H1 (cell line): ENCODE measurements around the gene COL6A1. TPM values are rescaled to one million over a fixed set of nuclear protein-coding genes. Genes with fewer than 3 reads are reported as not detected.

Experiments
- CTCF ChIA-PET: fragments of 300-600 bp; sonication (Branson Sonifier 250); formaldehyde crosslinking; loops from one replicate; lab custom pipeline; 2021; ENCODE audit not compliant: partially characterized antibody; lab: Charles Lee
- POLR2A ChIA-PET: fragments of 300-600 bp; sonication (Branson Sonifier 250); formaldehyde crosslinking; loops from one replicate; lab custom pipeline; 2021; ENCODE audit warnings: inconsistent platforms; ENCODE audit not compliant: partially characterized antibody; lab: Charles Lee
- DNase-seq, 2 experiments: peaks; one replicate each; pipeline versions ENCODE4 v3.0.0 to v3.0.0-alpha.2; 2010 to 2022; ENCODE audit warnings: low spot score in 2 of 2, low read depth in 1 of 2, mixed read lengths in 1 of 2
- FAIRE-seq: peaks from 2 replicates; lab custom pipeline; 2011; peaks lifted over from hg19 to GRCh38; lab: Jason Lieb, UNC
- H2AFZ ChIP-seq: 2 replicates; pipeline ENCODE4 v1.8.1; 2012; ENCODE audit warnings: low read length, inconsistent platforms
- H2AK5ac ChIP-seq: 2 replicates; pipeline ENCODE4 v1.6.1; 2013; ENCODE audit warnings: low read depth, low read length
- H2BK120ac ChIP-seq: replicated peaks from 2 replicates; pipeline ENCODE3; 2013; ENCODE audit warnings: low read depth, low read length, inconsistent platforms
- H2BK12ac ChIP-seq: 2 replicates; pipeline ENCODE4 v1.6.1; 2013; ENCODE audit warnings: low read depth, low read length
- H2BK15ac ChIP-seq: 2 replicates; pipeline ENCODE4 v1.6.1; 2013; ENCODE audit warnings: low read length
- H2BK20ac ChIP-seq: 2 replicates; pipeline ENCODE4 v1.6.1; 2013; ENCODE audit warnings: low read length
- H2BK5ac ChIP-seq: 2 replicates; pipeline ENCODE4 v1.6.1; 2013; ENCODE audit warnings: low read depth, low read length
- H3K14ac ChIP-seq: 2 replicates; pipeline ENCODE4 v1.6.1; 2013; ENCODE audit warnings: inconsistent platforms; ENCODE audit not compliant: insufficient read length
- H3K18ac ChIP-seq: 2 replicates; pipeline ENCODE4 v1.6.1; 2013; ENCODE audit warnings: low read length; ENCODE audit errors: extremely low read depth
- H3K23ac ChIP-seq: 2 replicates; pipeline ENCODE4 v1.6.1; 2013; ENCODE audit warnings: inconsistent platforms; ENCODE audit not compliant: insufficient read length
- H3K23me2 ChIP-seq: 2 replicates; pipeline ENCODE4 v1.6.1; 2013; ENCODE audit warnings: low read depth, low read length
- H3K27ac ChIP-seq: 2 replicates; pipeline ENCODE4 v1.6.1; 2011; ENCODE audit warnings: low read depth, low read length, inconsistent platforms
- H3K27me3 ChIP-seq, 4 experiments: replicated peaks in 1 of 4; 1 replicate in 1 of 4; 2 replicates in 3 of 4; pipeline versions ENCODE4 v1.6.1 to v1.8.1; 2011 to 2013; ENCODE audit warnings: low read length in 3 of 4, mild to moderate bottlenecking in 3 of 4, inconsistent platforms in 2 of 4, mixed read lengths in 2 of 4, moderate library complexity in 1 of 4; ENCODE audit not compliant: control insufficient read depth in 3 of 4, insufficient read depth in 3 of 4; ENCODE audit errors: extremely low read depth in 1 of 4
- H3K36me3 ChIP-seq, 4 experiments: 2 replicates each; pipeline versions ENCODE4 v1.6.1 to v1.8.1; 2011 to 2013; ENCODE audit warnings: mild to moderate bottlenecking in 4 of 4, low read length in 3 of 4, moderate library complexity in 2 of 4, control low read depth in 1 of 4, inconsistent platforms in 1 of 4; ENCODE audit not compliant: insufficient read depth in 4 of 4, control insufficient read depth in 2 of 4
- H3K4ac ChIP-seq: replicated peaks from 2 replicates; pipeline ENCODE3; 2013; ENCODE audit warnings: low read length, low read depth, mixed read lengths, inconsistent platforms; ENCODE audit not compliant: insufficient read length
- H3K4me1 ChIP-seq, 4 experiments: replicated peaks in 1 of 4; 1 replicate in 1 of 4; 2 replicates in 3 of 4; pipeline versions ENCODE4 v1.6.1 to v1.8.1; 2011 to 2013; ENCODE audit warnings: low read length in 3 of 4, inconsistent platforms in 2 of 4, mixed read lengths in 1 of 4; ENCODE audit not compliant: insufficient read depth in 4 of 4, control insufficient read depth in 3 of 4
- H3K4me2 ChIP-seq, 2 experiments: 2 replicates each; pipeline versions ENCODE4 v1.6.1 to v1.8.1; 2011 to 2013; ENCODE audit warnings: low read depth in 2 of 2, low read length in 2 of 2, control low read depth in 1 of 2, inconsistent platforms in 1 of 2, mild to moderate bottlenecking in 1 of 2; ENCODE audit not compliant: insufficient read depth in 1 of 2
- H3K4me3 ChIP-seq, 4 experiments: fragments of 200-600, 300-600 bp in 1 of 4; sonication (generic), shearing (Covaris generic), sonication (Bioruptor Twin) in 1 of 4; 2 replicates each; pipeline versions ENCODE4 v1.5.1 to v1.8.1; 2011 to 2016; ENCODE audit warnings: low read length in 4 of 4, low read depth in 3 of 4, control low read depth in 2 of 4, inconsistent platforms in 2 of 4, mild to moderate bottlenecking in 2 of 4, mixed read lengths in 1 of 4, moderate library complexity in 1 of 4; ENCODE audit not compliant: insufficient read depth in 2 of 4; ENCODE audit errors: extremely low read depth in 1 of 4
- H3K56ac ChIP-seq: replicated peaks from 2 replicates; pipeline ENCODE3; 2013; ENCODE audit warnings: low read depth, mild to moderate bottlenecking, mixed read lengths, low read length, inconsistent platforms; ENCODE audit not compliant: insufficient read length
- H3K79me1 ChIP-seq: 2 replicates; pipeline ENCODE4 v1.6.1; 2013; ENCODE audit warnings: low read depth, low read length, control low read depth
- H3K79me2 ChIP-seq, 2 experiments: 2 replicates each; pipeline versions ENCODE4 v1.6.1 to v1.8.1; 2012 to 2013; ENCODE audit warnings: low read length in 2 of 2, mild to moderate bottlenecking in 2 of 2, inconsistent platforms in 1 of 2; ENCODE audit not compliant: insufficient read depth in 2 of 2, control insufficient read depth in 1 of 2
- H3K9ac ChIP-seq, 4 experiments: replicated peaks in 1 of 4; 1 replicate in 1 of 4; 2 replicates in 3 of 4; pipeline versions ENCODE4 v1.6.1 to v1.8.1; 2011 to 2013; ENCODE audit warnings: low read depth in 3 of 4, low read length in 3 of 4, control low read depth in 2 of 4, mild to moderate bottlenecking in 2 of 4, moderate library complexity in 2 of 4, inconsistent platforms in 1 of 4; ENCODE audit errors: extremely low read depth in 1 of 4
- H3K9me3 ChIP-seq, 2 experiments: 2 replicates each; pipeline versions ENCODE4 v1.6.1 to v1.8.1; 2012 to 2013; ENCODE audit warnings: mild to moderate bottlenecking in 2 of 2, moderate library complexity in 2 of 2, control low read depth in 1 of 2, inconsistent platforms in 1 of 2, low read depth in 1 of 2, low read length in 1 of 2, mixed read lengths in 1 of 2; ENCODE audit not compliant: insufficient read depth in 2 of 2
- H4K20me1 ChIP-seq, 2 experiments: replicated peaks in 1 of 2; 2 replicates each; pipeline versions ENCODE3 to v1.8.1; 2011 to 2013; ENCODE audit warnings: inconsistent platforms in 2 of 2, low read length in 2 of 2, mild to moderate bottlenecking in 1 of 2; ENCODE audit not compliant: insufficient read depth in 2 of 2, control insufficient read depth in 1 of 2
- H4K5ac ChIP-seq: 2 replicates; pipeline ENCODE4 v1.6.1; 2013; ENCODE audit warnings: low read length, low read depth, mixed read lengths, inconsistent platforms; ENCODE audit not compliant: insufficient read length
- H4K8ac ChIP-seq: 2 replicates; pipeline ENCODE4 v1.8.0; 2013; ENCODE audit warnings: mild to moderate bottlenecking, moderate library complexity, low read length, inconsistent platforms; ENCODE audit not compliant: insufficient read depth; ENCODE audit errors: extremely low read depth
- H4K91ac ChIP-seq: replicated peaks from 2 replicates; pipeline ENCODE3; 2013; ENCODE audit warnings: low read length, mixed read lengths, inconsistent platforms; ENCODE audit not compliant: insufficient read length
- CHD1 ChIP-seq: IDR thresholded peaks from 2 replicates; pipeline ENCODE4 v1.6.1; 2012; ENCODE audit warnings: low read depth, low read length, improper control_type of control experiment
- CHD2 ChIP-seq: IDR thresholded peaks from 2 replicates; pipeline ENCODE4 v1.6.1; 2012; ENCODE audit warnings: low read length, improper control_type of control experiment
- EZH2 ChIP-seq: fragments of 200-600 bp; sonication (generic); IDR thresholded peaks from 2 replicates; pipeline ENCODE4 v1.7.1; 2012; ENCODE audit warnings: low read depth, mild to moderate bottlenecking, moderate library complexity, low read length, inconsistent platforms; ENCODE audit not compliant: severe bottlenecking
- MAFK ChIP-seq: IDR thresholded peaks from 2 replicates; pipeline ENCODE4 v1.6.1; 2012; ENCODE audit warnings: low read depth, mild to moderate bottlenecking, improper control_type of control experiment, low read length
- NRF1 ChIP-seq: IDR thresholded peaks from 2 replicates; pipeline ENCODE4 v1.6.1; 2011; ENCODE audit warnings: mild to moderate bottlenecking, low read depth, low read length, improper control_type of control experiment
- POU5F1 ChIP-seq: IDR thresholded peaks from 2 replicates; pipeline ENCODE4 v1.6.1; 2011; ENCODE audit warnings: low read depth, mild to moderate bottlenecking, low read length, moderate library complexity
- SAP30 ChIP-seq: fragments of 300-600 bp; sonication (generic); IDR thresholded peaks from 2 replicates; pipeline ENCODE4 v1.7.1; 2012; ENCODE audit warnings: low read length, moderate library complexity, mild to moderate bottlenecking, inconsistent platforms; ENCODE audit not compliant: insufficient read depth, insufficient replicate concordance
- TEAD4 ChIP-seq: IDR thresholded peaks from 2 replicates; pipeline ENCODE4 v1.6.1; 2012; ENCODE audit warnings: low read depth, low read length, inconsistent platforms, mixed read lengths
- WGBS, 2 experiments: shearing (Covaris generic) in 1 of 2; methylation state at CpG; one replicate each; pipeline versions ENCODE4 v1.1.6 to v1.1.7; 2013 to 2015; ENCODE audit warnings: low lambda C conversion rate in 2 of 2, mixed read lengths in 2 of 2, inconsistent platforms in 1 of 2, low coverage in 1 of 2, missing lambda C conversion rate in 1 of 2; ENCODE audit not compliant: insufficient replicate concordance in 2 of 2, insufficient coverage in 1 of 2, insufficient read length in 1 of 2; ENCODE audit errors: extremely low coverage in 1 of 2, missing lambda C conversion rate in 1 of 2; 5-methylcytosine and 5-hydroxymethylcytosine counted together
- polyA plus RNA-seq, 7 experiments: library from polyadenylated mRNA; depleted of rRNA in 3 of 7; stranded (reverse) in 5 of 7; unstranded in 2 of 7; fragments of >200 nt in 5 of 7; fragments of 200-250 nt in 2 of 7; gene quantifications; 1 replicate in 5 of 7; 2 replicates in 1 of 7; 4 replicates in 1 of 7; pipeline versions ENCODE4 v1.2.1 to v1.2.3, GENCODE V29; 2011 to 2013; ENCODE audit warnings: missing spikeins in 2 of 7, mixed read lengths in 2 of 7
- total RNA-seq: library from RNA; stranded (reverse); fragmentation: NEBNext Ultra II Directional; extraction: Animal tissue kit (Norgen Biotek cat#: 25700); gene quantifications from 2 replicates; pipeline ENCODE4 v1.2.1, GENCODE V29; 2021
- TF ChIP-seq, protein P1 (sequence below): IDR thresholded peaks from 2 replicates; pipeline ENCODE4 v1.6.1; 2012; ENCODE audit warnings: inconsistent platforms

The COL6A1 gene
- total and polyA plus RNA-seq, 2 of the 8 experiments (the other 6 are each of a cell fraction or from before 2014, with no cell fraction given), result 100 to 115 TPM

GRCh38 chr21:45952974-45953373 is 28.6 kb upstream of the COL6A1 start:
- no peak for TF ChIP-seq CHD2
- no peak for TF ChIP-seq TEAD4
- no peak for TF ChIP-seq EZH2
- no peak for TF ChIP-seq MAFK
- TF ChIP-seq, protein P1, sequence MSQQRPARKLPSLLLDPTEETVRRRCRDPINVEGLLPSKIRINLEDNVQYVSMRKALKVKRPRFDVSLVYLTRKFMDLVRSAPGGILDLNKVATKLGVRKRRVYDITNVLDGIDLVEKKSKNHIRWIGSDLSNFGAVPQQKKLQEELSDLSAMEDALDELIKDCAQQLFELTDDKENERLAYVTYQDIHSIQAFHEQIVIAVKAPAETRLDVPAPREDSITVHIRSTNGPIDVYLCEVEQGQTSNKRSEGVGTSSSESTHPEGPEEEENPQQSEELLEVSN, result no peak
- no peak for TF ChIP-seq NRF1
- no peak for TF ChIP-seq POU5F1
- no peak for TF ChIP-seq SAP30
- TF ChIP-seq CHD1, result no peak
- TF ChIP-seq, all 59 proteins: peak for 0
- Histone ChIP-seq H2BK120ac (no peak overlapping the region), H4K5ac (no peak overlapping the region), H2BK20ac (no peak overlapping the region), H3K27ac (no peak overlapping the region), H3K23ac (no peak overlapping the region), H3K14ac (no peak overlapping the region), H4K8ac (no peak overlapping the region), H2BK5ac (no peak overlapping the region), H2BK12ac (no peak overlapping the region), H3K4me1 (no peaks in the 10 kb centered on the region; a peak in 2 of 7 replicates), H2AK5ac (no peak overlapping the region), H3K36me3 (no peaks in the 10 kb centered on the region), H2AFZ (no peak overlapping the region), H3K9me3 (peaks cover 0 to 11% of the 10 kb centered on the region in 2 experiments; a peak in 1 of 4 replicates), H3K79me1 (no peaks in the 10 kb centered on the region), H3K56ac (no peak overlapping the region), H4K91ac (no peak overlapping the region), H2BK15ac (no peak overlapping the region), H3K23me2 (no peaks in the 10 kb centered on the region), H3K79me2 (no peaks in the 10 kb centered on the region), H3K18ac (no peak overlapping the region), H3K4me2 (no peak overlapping the region), H3K27me3 (no peaks in the 10 kb centered on the region), H4K20me1 (no peaks in the 10 kb centered on the region), H3K4ac (no peak overlapping the region), H3K9ac (no peak overlapping the region), H3K4me3 (no peak overlapping the region)
- ChIA-PET POLR2A (no interaction called here), CTCF (interaction anchor here (1.1 to 3.0 kb wide), 6 partner anchors 14 to 74 kb away, joined by 3 to 20 read pairs (median 3); no protein-coding TSS in a partner anchor)
- FAIRE-seq (no peak), DNase-seq (no peak)
- WGBS, 2 experiments, result 84% methylated on average over 11 of the region's 11 CpGs; no CpG with 5 or more reads in 1 of the 2 experiments
